Measurements from ENCODE around the gene HMSD.
A peak's percentile ranks its signal among the peaks of the same experiment; 100 is the strongest.
"Not testable (repeated sequence)": the region's sequence is repeated elsewhere in the genome, so short reads cannot be mapped to it uniquely, and the experiment has no call there.

The HMSD gene

DNA sequence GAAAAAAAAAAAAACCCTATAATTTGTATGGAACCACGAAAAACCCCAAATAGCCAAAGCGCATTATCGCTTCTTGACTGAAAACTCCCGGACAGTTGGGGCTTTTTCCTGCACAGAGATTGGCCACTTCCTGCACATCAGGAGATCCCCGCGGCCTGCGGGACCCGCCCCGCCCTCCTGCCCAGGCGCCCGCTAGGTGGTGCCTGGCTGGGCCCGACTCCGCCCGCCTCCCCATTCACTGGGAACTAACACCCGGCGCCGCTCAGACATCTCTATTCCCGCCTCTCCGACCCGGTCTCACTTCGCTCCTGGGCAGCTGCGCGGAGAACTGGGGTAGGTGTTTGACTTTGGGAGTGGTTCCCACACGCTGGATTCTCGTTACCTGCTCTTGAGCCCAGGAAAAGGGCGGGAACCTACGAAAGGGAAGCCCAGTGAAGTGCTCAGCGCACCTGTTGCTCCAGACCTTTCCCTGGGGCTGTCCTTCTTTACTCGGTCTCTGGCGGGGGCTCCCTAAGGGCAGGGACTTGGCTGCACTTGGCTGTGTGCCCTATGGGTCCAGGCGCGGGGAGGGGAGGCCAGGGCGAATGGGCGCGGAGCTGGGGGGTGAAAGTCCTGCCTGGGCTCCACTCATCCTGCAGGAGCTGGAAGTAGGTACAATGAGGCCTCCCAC, at the start of gene HMSD:
TSS of gene HMSD (plus strand) at position 234 of the 670 bp plus-strand sequence. CDS start 4,155 bp downstream, outside the sequence.
- DNase-seq, result peak in 1 of 4 experiments; percentile 11

- no peak for DNase-seq
Measured at GRCh38 chr18:63903851-63904570, 45.1 kb upstream of the HMSD start.

DNA sequence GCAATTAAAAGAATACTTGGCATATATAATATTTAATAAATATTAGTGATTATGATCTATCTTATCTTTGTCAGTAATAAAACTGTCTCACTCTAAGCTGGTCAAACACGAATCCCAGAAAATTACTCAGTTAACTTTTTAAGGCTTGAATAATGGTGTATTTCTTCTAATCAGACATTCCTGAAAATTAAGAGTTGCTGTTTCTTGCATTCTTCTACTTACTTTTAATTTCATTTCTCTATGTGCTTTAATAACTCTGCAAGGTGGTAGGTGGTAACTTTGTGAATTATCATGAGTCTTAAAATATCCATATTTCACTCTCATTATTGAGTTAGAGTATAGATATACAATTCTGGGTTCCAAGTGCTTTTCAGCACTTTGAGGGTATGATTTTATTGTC, 44.4 kb upstream of the HMSD start:
- no peak for DNase-seq

- no peak for DNase-seq
Measured at GRCh38 chr18:63905361-63905760, 43.7 kb upstream of the HMSD start.

GRCh38 chr18:63906056-63906455, 43.0 kb upstream of the HMSD start:
- no peak for DNase-seq

GRCh38 chr18:63907664-63908063, 41.4 kb upstream of the HMSD start, which contains the start of gene SERPINB10:
SERPINB10 (plus strand) TSS chr18:63907958; CDS start chr18:63915511, 7,553 bp downstream.
- DNase-seq, result no peak

- no peak for DNase-seq
Measured at GRCh38 chr18:63908858-63909257, 40.2 kb upstream of the HMSD start.

DNA sequence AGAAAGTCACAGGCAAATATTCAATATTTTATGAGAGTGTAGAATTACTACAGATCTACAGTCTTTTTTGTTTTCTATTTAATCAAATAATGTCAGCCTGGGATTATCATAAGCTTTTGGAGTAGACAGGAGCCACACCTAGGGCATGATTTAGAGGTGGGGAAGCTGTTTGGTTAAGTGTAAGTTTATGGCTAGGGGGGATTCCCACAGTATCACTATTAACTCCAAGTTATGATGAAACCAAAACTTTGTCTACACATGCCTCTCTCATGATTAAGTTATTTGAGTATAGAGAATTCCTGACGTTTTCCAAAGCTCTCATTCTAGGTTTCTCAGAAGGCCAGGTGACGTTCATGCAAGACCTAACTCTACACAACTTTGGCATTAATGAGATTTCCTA, 39.2 kb upstream of the HMSD start:
- no peak for DNase-seq

DNA sequence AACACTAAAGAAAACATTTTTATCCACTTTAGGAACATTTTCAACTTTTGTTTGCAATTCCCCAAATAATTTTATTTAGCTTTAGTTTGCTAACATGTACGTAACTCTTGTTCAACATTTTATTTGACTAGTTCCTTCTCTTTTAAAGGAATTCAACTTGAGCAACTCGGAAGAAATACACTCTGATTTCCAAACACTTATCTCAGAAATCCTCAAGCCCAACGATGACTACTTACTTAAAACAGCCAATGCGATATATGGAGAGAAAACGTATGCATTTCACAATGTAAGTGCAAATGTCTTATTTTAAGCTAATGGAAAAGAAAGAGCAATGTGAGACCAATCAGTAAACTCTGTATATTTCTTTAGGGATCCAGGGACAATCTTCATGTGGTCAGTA, 31.3 kb upstream of the HMSD start:
- no peak for DNase-seq

DNA sequence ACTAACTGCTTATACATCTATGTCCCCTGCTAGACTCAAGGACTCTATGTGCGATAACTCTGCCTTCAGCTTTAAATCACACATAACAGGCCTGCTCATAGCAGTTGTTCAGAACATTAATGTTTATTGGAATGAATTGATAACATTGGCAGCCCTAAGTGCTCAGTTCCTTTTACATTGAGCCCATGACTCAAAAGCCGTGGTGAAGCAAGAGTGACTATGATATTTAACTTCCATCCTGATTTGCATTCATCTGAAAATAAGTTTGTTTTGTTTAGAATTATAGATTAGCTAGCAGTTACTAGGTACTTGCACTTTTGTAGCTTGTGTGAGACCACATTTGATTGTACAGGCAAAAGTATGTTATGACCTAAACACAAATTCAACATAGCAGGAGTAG, 27.1 kb upstream of the HMSD start:
- no peak for DNase-seq

DNA sequence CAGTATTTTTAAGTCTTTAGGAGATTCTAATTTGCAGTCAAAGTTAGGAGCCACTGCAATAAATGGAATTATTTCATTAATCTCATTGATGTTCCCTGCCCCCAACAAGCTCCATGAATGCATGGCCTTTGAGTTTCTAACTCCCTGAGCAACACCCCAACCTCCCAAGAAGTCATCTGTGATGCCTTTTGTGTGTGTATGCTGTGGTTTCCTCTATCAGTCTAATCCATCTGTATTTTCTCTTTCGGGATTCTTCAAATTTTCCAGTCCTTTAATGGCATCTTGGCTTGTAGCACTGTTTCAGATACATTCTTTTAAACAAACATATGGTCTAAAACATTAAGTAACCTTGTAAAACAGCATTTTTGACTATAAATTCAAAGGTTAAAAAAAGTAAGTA, 24.6 kb upstream of the HMSD start:
- no peak for DNase-seq

- no peak for DNase-seq
Measured at GRCh38 chr18:63928331-63928730, 20.8 kb upstream of the HMSD start.

DNA sequence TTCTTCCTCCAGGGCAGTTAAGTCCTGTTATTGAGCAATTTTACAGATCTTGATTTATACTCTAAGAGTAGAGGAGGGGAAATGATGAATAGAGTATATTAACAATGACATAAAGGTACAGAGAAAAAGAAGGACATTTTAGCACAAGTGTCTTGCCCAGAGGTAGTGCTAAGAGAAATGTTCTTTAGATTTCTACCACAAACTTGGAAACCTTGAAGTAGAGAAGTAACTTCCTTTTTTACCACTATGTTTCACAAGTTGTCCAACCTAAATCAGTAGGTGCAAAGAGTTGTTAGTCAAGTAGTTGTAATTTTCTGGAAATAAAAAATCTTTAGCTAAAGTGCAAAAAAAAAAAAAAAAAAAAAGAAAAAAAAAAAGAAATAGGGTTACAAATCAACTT, 19.7 kb upstream of the HMSD start:
- DNase-seq, result not testable (repeated sequence)

DNA sequence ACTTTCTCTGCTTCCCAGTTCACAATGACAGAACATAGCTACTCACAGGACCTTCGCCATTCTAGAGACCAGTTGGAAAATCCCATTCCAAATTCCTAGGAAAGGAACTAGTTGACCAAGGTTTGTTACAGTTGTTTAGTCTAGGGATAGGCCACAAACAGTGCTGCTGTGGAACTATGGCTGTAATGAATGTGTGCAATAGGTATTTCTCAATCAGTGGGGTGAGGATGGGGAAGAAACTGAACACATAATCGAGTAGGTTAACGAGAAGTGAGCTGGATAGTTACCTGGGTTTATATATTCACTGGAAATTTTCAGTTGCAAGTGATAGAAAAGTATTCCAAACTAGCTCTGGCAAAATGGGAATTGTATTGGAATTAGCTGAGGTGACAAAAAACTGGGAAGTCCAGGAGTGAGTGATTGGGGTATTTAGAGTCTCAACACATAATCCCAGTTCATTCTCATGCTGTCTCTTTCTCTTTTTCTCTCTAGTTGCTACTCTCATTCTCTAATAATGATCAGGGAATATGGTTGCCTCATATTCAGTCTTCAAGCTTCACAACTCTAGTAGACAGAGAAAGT, 18.2 kb upstream of the HMSD start:
- no peak for DNase-seq

- no peak for DNase-seq
Measured at GRCh38 chr18:63936156-63936931, 12.8 kb upstream of the HMSD start.

DNA sequence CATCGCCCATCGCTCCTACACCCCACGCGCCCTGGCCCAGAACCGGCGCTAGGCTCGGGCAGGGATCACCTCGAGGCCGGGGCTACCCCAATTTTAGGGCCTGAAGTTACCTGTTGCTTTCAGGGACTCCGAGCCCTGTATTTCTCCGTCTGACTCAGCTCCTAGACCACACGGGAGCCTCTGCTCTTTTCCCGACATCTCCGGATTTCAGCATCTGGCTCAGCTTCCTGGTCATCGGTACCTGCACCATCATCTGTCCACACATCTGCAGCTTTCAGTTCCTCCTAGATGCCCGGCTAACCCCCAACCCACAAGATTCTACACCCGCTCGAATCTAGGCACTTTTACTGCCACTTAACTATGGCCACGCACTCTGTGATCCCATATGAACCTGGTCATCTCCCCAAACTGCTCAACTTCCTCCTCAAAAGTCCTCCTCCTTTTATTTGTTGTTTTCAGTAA, 12.1 kb upstream of the HMSD start:
- DNase-seq, result no peak

GRCh38 chr18:63940008-63940407, 9.1 kb upstream of the HMSD start:
- no peak for DNase-seq

GRCh38 chr18:63940543-63941050, 8.5 kb upstream of the HMSD start:
- DNase-seq, result not testable (repeated sequence)

- no peak for DNase-seq
Measured at GRCh38 chr18:63947051-63947790, 1.9 kb upstream of the HMSD start.

- no peak for DNase-seq
Measured at GRCh38 chr18:63951302-63951705, 2.2 kb downstream of the HMSD start.

DNA sequence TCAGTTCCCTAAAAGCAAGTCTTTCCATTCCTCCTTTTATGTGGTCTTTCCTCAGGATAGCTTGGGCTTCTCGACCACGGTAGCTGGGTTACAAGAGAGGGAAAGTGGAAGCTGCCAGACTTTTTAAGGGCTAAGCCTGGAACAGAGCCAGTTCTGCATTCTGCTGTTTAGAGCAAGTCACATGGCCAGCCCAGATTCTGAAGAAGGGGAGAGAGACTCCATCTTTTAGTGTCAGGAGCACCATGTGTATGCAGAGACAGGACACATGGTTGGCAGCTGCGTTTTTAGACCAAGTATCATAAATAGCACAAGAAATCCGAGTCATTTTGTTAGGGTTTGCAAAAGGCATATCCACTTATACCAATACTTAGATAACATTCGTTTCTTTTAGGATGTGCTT, 4.7 kb downstream of the HMSD start:
- no peak for DNase-seq

- DNase-seq, result no peak
Measured at GRCh38 chr18:63956755-63957154, 7.7 kb downstream of the HMSD start.
